ENCODE data around the gene HDAC5. TPM values are rescaled to one million over a fixed set of nuclear protein-coding genes. Genes with fewer than 3 reads are reported as not detected.

The HDAC5 gene
- total and polyA plus RNA-seq, 4 donors: 29.6 to 77.4 (median 36.4) TPM

DNA sequence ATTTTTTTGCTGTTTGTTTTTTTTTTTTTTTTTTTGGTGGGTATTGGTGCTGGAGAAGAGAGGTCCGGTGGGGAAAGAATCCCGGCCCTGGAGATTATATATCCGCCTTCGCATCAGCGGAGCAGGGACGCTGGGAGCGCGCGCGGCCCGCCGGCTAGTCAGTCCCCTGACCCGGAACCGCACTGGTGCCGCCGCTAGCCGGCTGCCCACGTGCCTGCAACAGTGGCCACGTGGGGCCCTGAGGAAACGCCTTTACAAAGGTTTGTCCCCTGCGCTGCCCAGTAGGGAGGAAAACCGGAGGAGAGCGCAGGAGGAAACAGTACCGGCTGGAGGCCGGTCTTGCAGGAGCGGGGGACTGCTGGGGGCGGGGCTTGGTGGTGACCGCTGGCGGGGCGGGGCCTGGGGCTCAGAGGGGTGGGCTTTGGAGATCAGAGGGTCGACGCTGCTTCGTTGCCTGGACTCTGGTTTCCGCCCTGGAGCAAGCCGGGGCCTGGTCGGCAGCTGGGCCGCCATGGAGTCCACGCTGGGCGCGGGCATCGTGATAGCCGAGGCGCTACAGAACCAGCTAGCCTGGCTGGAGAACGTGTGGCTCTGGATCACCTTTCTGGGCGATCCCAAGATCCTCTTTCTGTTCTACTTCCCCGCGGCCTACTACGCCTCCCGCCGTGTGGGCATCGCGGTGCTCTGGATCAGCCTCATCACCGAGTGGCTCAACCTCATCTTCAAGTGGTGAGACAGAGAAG is 52.8 kb downstream of the HDAC5 start, which contains the start of gene G6PC3:
Gene G6PC3, plus strand, starts transcription at position 281 of the 743 bp plus-strand sequence. Its CDS starts 231 bp downstream, at position 512.
- H3K9ac ChIP-seq (ENCODE audit: insufficient read depth in 1 of 2, low read length in 2 of 2): peak within 1 kb of the TSS; percentile 86 to 94
- peak; percentile 90 for ATAC-seq (ENCODE audit: insufficient read depth, low FRiP score)
- no peaks in the 10 kb centered on the region for H3K9me3 ChIP-seq (ENCODE audit: control insufficient read depth in 4 of 4, insufficient read depth in 3 of 4, low read length in 3 of 4)
- no peak for TF ChIP-seq CTCF (IDR thresholded peaks at IDR 0.05; ENCODE audit: control extremely low read depth, extremely low read depth)
- H3K4me1 ChIP-seq (ENCODE audit: control insufficient read depth in 5 of 5, insufficient read depth in 5 of 5, low read length in 5 of 5): peaks cover 4 to 33% (median 9%) of the 10 kb centered on the region in 5 donors
- WGBS, 2 donors: 0% methylated on average over 53 of the region's 53 CpGs
- DNase-seq: peak; percentile 99
- no peaks in the 10 kb centered on the region for H3K27me3 ChIP-seq (ENCODE audit: control insufficient read depth in 3 of 3, insufficient read depth in 3 of 3, low read length in 2 of 3)
- H3K36me3 ChIP-seq (ENCODE audit: control insufficient read depth in 4 of 4, insufficient read depth in 4 of 4, low read length in 4 of 4): peaks cover 0 to 18% (median 12%) of the 10 kb centered on the region in 4 donors
- peak within 1 kb of the TSS; percentile 57 for H3K4me3 ChIP-seq
- peak within 1 kb of the TSS; percentile 93 to 94 for H3K27ac ChIP-seq (ENCODE audit: low read depth in 1 of 2, low read length in 1 of 2)

- peaks cover 4 to 40% (median 9%) of the 10 kb centered on the region in 5 donors for H3K4me1 ChIP-seq (ENCODE audit: control insufficient read depth in 5 of 5, insufficient read depth in 5 of 5, low read length in 5 of 5)
- no peak overlapping the region for H3K4me3 ChIP-seq
- TF ChIP-seq CTCF (IDR thresholded peaks at IDR 0.05; ENCODE audit: control extremely low read depth, extremely low read depth): no peak
- peaks cover 0 to 18% (median 9%) of the 10 kb centered on the region in 4 donors for H3K36me3 ChIP-seq (ENCODE audit: control insufficient read depth in 4 of 4, insufficient read depth in 4 of 4, low read length in 4 of 4)
- no peaks in the 10 kb centered on the region for H3K27me3 ChIP-seq (ENCODE audit: control insufficient read depth in 3 of 3, insufficient read depth in 3 of 3, low read length in 2 of 3)
- H3K9me3 ChIP-seq (ENCODE audit: control insufficient read depth in 4 of 4, insufficient read depth in 3 of 4, low read length in 3 of 4): no peaks in the 10 kb centered on the region
- no peak for ATAC-seq (ENCODE audit: insufficient read depth, low FRiP score)
- 10 to 25% methylated on average over 7 of the region's 7 CpGs for WGBS, 2 donors
- DNase-seq: peak in 1 of 3 donors; percentile 29
- H3K9ac ChIP-seq (ENCODE audit: insufficient read depth in 1 of 2, low read length in 2 of 2): peak overlapping the region; percentile 16 to 67
- peak overlapping the region; percentile 69 to 79 for H3K27ac ChIP-seq (ENCODE audit: low read depth in 1 of 2, low read length in 1 of 2)
Observed at GRCh38 chr17:44069974-44070454, 53.4 kb downstream of the HDAC5 start.

GRCh38 chr17:44067545-44067940 is 55.9 kb downstream of the HDAC5 start:
- H3K9me3 ChIP-seq (ENCODE audit: control insufficient read depth in 4 of 4, insufficient read depth in 3 of 4, low read length in 3 of 4): no peaks in the 10 kb centered on the region
- TF ChIP-seq CTCF (IDR thresholded peaks at IDR 0.05; ENCODE audit: control extremely low read depth, extremely low read depth): no peak
- no peaks in the 10 kb centered on the region for H3K27me3 ChIP-seq (ENCODE audit: control insufficient read depth in 3 of 3, insufficient read depth in 3 of 3, low read length in 2 of 3)
- 78 to 81% methylated on average over 9 of the region's 9 CpGs for WGBS, 2 donors
- peak overlapping the region in 1 of 2 donors; percentile 17 for H3K27ac ChIP-seq (ENCODE audit: low read depth in 1 of 2, low read length in 1 of 2)
- DNase-seq (no peak), ATAC-seq (ENCODE audit: insufficient read depth, low FRiP score) (no peak)
- H3K9ac ChIP-seq (ENCODE audit: insufficient read depth in 1 of 2, low read length in 2 of 2): peak overlapping the region in 1 of 2 donors; percentile 61
- peaks cover 0 to 6% (median 4%) of the 10 kb centered on the region in 4 donors for H3K36me3 ChIP-seq (ENCODE audit: control insufficient read depth in 4 of 4, insufficient read depth in 4 of 4, low read length in 4 of 4)
- peaks cover 7 to 36% (median 12%) of the 10 kb centered on the region in 5 donors for H3K4me1 ChIP-seq (ENCODE audit: control insufficient read depth in 5 of 5, insufficient read depth in 5 of 5, low read length in 5 of 5)
- no peak overlapping the region for H3K4me3 ChIP-seq

Data from lung (tissue), 12 donors.